GM18873 (cell line): ENCODE results near the gene EFCAB9.
A peak's percentile ranks its signal among the peaks of the same experiment; 100 is the strongest.
"Not testable (repeated sequence)": the region's sequence is repeated elsewhere in the genome, so short reads cannot be mapped to it uniquely, and the experiment has no call there.

Experiments used
- ATAC-seq: cut with Tn5 transposase; IDR thresholded peaks from one replicate; pipeline ENCODE4 v1.9.1; 2021; ENCODE audit warnings: mild to moderate bottlenecking, moderate library complexity, moderate number of reproducible peaks; ENCODE audit not compliant: unreplicated experiment, low FRiP score

EFCAB9 gene

DNA sequence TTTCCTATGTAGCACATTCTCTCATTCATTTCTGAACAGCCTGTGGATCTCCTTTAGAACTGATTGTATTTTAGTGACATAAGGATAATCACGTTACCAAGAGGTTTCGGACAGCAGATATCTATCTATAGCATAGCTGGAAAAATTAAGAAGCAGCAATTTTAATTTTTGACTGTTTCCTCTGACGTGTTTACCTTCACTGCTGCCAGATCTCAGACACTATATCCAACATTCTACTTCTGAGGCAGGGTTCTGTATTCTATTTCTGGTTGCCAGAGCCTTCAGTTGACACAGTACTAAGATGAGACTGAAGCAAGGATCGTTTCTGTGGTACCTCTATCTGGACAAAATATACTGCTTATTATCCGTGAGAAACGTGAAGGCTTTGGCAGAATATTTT lies at the start of gene EFCAB9:
EFCAB9 (plus strand) TSS at position 301 of the 400 bp plus-strand sequence; CDS start at position 302, 1 bp downstream.
- no peak for ATAC-seq

GRCh38 chr5:172144291-172144815 lies 49.6 kb upstream of the EFCAB9 start:
- peak; percentile 68 for ATAC-seq

DNA sequence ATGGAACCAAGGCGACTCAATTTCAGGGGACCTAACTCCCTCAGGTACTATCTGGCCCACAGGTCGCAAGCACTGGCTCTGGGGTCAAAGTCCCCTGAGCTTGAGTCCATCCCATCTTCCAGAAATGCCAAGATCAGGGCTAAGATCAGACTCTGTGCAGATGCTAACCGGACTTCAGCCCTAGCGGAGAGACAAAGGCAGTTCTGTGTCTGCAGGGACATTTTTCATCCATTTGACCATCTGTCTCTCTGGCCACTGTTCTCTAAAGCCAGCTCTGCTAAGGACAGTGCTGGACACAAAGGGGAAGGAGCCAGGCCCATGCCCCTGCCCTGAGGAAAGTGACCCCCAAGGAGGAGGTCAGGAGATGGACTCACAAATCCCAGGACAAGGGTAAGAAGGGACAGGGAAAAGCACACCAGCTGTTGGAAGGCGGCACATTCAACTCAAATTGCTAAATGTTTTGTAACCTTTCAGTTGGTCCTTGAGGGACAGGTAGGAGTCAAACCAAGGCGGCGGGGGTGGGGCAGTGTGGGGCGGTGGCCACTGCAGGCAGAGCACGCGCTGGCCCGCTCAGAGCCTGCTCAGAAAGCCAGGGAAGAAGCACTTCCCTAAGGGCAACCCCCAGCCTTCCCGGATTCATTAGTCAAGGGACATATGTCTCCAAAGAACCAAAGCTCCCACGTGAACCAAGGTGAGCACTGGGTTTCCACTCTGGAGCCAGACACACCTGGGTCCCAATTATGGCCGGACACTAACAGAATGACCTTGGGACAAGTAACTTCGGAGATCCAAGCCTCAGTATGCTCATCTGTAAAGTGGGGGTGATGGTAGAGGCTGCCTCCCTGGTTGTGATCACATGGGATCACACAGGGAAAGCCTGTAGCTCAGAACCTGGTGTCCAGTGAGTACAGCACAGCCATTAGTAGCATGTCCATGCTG lies 48.8 kb upstream of the EFCAB9 start:
- no peak for ATAC-seq

- no peak for ATAC-seq
Measured at GRCh38 chr5:172145870-172146747, 47.9 kb upstream of the EFCAB9 start.

DNA sequence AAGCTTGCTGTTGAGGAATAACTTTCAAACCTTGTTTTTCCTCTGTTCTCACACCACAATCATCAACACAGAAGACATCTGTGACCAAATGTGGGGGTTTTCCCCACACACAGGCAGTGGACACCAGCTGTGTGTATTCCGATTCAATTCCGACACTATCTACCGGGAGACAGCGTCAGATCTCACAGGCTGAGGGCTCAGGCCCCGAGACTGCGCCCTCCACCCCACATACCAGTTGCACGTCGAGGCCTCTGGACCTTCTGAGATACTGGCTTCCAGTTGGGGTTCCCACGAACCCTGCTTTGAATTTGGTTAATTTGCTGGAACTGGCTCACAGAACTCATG lies 47.3 kb upstream of the EFCAB9 start:
- ATAC-seq = no peak

DNA sequence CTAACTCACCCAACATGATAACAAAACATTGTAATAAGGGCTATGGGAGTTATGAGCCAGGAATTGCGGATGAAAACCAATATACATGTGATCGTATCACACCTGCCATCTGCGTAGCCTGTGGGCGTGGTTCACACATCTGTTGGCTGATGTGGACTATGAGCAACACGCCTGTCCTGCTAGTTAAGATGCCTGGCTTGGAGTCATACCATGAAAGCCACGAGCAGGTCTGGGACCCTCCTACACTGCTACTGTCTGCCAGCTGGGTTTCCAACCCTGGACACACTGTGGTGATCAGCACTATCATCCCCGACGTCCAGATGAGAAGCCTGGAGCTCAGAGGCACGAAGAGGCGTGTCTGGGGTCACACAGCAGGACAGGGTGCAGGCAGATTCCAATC lies 46.1 kb upstream of the EFCAB9 start:
- no peak for ATAC-seq

DNA sequence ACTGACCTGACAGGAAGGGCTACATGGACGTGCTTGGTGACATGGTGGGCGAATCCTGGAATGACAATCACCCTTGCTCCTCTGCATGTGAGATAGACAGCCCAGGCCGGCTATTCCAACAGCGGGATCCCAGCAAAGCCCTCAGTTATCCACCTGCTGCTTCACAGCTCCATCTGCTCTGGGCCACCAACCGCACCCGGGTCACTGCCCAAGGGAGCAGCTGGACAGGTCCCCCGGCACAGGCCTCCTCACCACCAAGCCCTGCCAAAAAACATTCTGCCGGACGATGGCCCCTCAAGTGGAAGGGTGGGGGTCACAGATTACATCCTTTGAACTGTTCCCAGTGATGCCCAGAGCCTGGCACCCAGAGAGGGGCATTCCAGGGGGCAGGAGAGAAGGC lies 45.6 kb upstream of the EFCAB9 start:
- no peak for ATAC-seq

- ATAC-seq = no peak
Measured at GRCh38 chr5:172149073-172149472, 44.9 kb upstream of the EFCAB9 start.

DNA sequence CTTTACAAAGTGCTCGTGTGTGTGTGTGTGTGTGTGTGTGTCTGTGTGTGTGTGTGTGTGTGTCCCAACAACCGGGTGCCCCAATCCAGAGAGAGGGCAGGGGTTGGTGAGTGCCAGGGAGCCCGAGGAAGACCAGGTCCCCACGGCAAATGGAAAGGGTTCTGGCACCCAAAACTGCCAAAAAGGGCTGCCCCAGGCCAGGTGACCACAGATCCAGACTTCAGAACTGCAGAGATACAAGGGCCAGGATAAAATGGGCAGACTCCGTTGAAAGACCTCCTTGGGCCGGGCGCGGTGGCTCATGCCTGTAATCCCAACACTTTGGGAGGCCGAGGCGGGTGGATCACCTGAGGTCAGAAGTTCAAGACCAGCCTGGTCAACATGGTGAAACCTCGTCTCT lies 44.5 kb upstream of the EFCAB9 start:
- ATAC-seq = not testable (repeated sequence)

DNA sequence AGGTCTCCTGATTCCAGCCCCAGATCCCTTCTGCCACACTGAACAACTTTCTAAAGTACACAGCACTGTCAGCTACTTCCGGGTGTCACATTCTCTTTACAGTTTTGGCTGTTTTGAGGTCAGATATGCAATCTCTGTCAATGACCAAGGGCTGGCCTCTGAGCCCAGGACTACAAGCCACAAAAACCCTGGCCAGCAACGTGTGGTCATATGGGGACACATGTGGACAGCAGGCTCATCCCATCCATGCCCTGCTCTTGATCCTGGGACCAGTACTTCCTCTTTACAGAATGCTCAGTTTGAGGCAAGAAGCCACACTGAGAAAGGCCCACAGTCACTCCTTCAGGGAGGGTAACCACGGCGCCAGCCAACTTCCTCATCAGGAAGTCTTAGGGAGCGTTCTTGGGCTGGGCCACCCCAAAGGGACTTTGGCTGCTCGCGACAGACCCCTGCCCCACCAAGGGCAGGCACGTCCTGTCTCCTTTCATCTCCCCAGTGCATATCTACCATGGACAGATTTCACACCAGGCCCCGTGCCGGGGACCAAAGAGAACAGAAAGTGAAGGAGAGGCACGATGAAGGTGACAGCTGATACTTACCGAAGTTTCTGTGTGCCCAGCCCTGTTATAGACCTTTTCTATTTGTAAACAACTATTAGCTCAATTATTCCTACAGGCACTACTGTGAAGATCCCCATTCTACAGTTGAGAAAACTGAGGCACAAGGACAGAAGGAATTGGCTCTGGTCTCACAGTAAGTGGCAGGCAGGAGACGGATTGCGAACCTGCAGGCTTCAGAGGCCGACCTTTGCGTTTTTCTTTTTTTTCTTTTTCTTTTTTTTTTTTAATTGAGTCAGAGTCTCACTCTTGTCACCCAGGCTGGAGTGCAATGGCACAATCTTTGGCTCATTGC lies 43.2 kb upstream of the EFCAB9 start:
- no peak for ATAC-seq

GRCh38 chr5:172151661-172152210 lies 42.2 kb upstream of the EFCAB9 start:
- ATAC-seq = no peak

- ATAC-seq = no peak
Measured at GRCh38 chr5:172153695-172154094, 40.3 kb upstream of the EFCAB9 start.

DNA sequence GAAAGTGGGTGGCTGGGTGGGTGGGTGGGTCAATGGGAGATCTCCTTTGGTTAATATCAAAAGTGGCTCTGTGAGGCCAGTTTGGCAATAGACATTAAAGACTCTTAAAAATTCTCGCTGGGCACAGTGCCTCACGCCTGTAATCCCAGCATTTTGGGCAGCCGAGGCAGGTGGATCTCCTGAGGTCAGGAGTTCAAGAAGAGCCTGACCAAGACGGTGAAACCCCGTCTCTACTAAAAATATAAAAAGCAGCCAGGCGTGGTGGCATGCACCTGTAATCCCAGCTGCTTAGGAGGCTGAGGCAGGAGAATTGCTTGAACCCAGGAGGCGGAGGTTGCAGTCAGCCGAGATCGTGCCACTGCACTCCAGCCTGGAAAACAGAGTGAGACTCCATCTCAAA lies 38.9 kb upstream of the EFCAB9 start:
- not testable (repeated sequence) for ATAC-seq

- no peak for ATAC-seq
Measured at GRCh38 chr5:172156541-172156994, 37.4 kb upstream of the EFCAB9 start.

- no peak for ATAC-seq
Measured at GRCh38 chr5:172159016-172159415, 35.0 kb upstream of the EFCAB9 start.

GRCh38 chr5:172160506-172160905 lies 33.5 kb upstream of the EFCAB9 start:
- no peak for ATAC-seq

DNA sequence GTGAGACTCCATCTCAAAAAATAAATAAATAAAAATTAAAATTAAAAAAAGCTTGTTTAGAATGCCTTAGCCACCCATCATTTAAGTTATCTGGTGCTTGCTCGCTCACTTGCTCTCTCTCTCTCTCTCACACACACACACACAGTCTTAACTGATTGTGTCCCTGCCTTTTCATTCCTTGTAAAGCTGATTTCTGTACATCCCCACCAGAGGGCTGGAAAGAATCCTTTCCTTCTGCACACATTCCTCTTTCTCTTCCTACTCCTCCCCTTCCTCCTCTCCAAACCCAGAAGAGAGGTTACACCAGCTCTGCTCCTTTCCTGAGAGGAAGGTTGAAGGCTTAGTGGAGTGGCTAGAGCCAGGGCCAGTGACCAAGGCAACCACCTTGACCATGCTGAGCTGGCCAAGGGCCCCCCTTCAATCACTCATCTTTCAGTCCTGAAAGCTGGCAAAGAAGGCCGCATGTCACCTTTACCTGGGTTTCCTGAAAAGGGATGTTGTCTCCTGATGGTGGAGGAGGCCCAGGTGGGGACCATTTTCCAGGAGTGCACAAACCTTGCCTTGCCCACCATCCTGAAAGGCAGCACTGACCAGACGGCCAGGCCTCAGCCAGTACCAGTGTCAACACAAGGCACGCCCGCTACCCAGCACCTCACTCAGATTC lies 31.5 kb upstream of the EFCAB9 start:
- ATAC-seq = no peak

- ATAC-seq = no peak
Measured at GRCh38 chr5:172162987-172163343, 31.0 kb upstream of the EFCAB9 start.

DNA sequence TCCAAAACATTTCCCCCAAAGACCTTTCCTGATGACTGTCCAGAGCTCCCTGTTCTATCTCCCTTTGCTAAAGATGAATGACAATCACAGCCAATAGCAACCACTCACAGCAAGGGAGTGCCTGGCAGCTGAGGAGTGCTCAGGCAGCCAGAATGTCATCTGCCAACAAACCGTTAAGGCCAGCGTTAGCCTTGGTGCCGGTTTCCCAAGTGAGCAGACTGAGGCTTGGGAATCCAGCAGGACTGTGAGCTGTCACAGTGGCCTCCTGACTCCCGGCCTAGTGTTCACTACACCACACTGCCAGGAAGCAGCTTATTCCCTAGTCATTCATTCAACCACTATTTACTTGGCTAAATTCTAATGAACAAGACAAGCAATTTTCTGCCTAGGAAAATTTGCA lies 30.6 kb upstream of the EFCAB9 start:
- ATAC-seq = no peak
